ENCODE data around the gene ARRB1. TPM values are rescaled to one million over a fixed set of nuclear protein-coding genes. Genes with fewer than 3 reads are reported as not detected.
"Not testable (repeated sequence)": the region's sequence is repeated elsewhere in the genome, so short reads cannot be mapped to it uniquely, and the experiment has no call there.

Gene ARRB1
- total and polyA plus RNA-seq, 4 donors: 39.8 to 145 (median 55.2) TPM

- H3K27ac ChIP-seq (ENCODE audit: low read depth in 1 of 2, low read length in 1 of 2): peak overlapping the region in 1 of 2 donors; percentile 72
- no peak for TF ChIP-seq CTCF (IDR thresholded peaks at IDR 0.05; ENCODE audit: control extremely low read depth, extremely low read depth)
- H3K27me3 ChIP-seq (ENCODE audit: control insufficient read depth in 3 of 3, insufficient read depth in 3 of 3, low read length in 2 of 3): no peaks in the 10 kb centered on the region
- DNase-seq: no peak
- H3K4me1 ChIP-seq (ENCODE audit: control insufficient read depth in 5 of 5, insufficient read depth in 5 of 5, low read length in 5 of 5): peaks cover 0 to 6% (median 0%) of the 10 kb centered on the region in 5 donors
- 63 to 66% methylated on average over 7 of the region's 7 CpGs for WGBS, 2 donors
- H3K36me3 ChIP-seq (ENCODE audit: control insufficient read depth in 4 of 4, insufficient read depth in 4 of 4, low read length in 4 of 4): no peaks in the 10 kb centered on the region
- H3K9me3 ChIP-seq (ENCODE audit: control insufficient read depth in 4 of 4, insufficient read depth in 3 of 4, low read length in 3 of 4): no peaks in the 10 kb centered on the region
- peak; percentile 43 for ATAC-seq (ENCODE audit: insufficient read depth, low FRiP score)
- no peak overlapping the region for H3K9ac ChIP-seq (ENCODE audit: insufficient read depth in 1 of 2, low read length in 2 of 2)
- no peak overlapping the region for H3K4me3 ChIP-seq
Measured at GRCh38 chr11:75380716-75381420, 29.4 kb upstream of the ARRB1 start.

DNA sequence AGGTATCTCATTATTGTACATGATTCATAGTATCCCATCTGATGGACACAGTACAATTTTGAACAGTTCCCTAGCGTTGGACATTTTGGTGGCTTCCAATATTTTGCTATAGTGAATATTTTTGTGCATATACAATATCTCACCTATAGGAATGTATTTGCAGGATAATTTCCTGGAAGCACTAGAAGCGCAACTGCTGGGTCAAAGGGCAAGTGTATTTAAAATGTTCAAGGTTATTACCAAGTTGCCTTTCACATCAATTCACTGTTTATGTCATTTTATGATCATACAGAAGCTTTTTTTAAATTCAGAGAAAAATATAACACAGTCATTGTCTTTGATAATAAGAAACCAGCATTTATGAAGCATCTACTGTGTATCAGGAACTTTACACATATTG, 28.8 kb upstream of the ARRB1 start:
- no peaks in the 10 kb centered on the region for H3K9me3 ChIP-seq (ENCODE audit: control insufficient read depth in 4 of 4, insufficient read depth in 3 of 4, low read length in 3 of 4)
- ATAC-seq (ENCODE audit: insufficient read depth, low FRiP score) (no peak), DNase-seq (no peak)
- no peak for TF ChIP-seq CTCF (IDR thresholded peaks at IDR 0.05; ENCODE audit: control extremely low read depth, extremely low read depth)
- no peak overlapping the region for H3K27ac ChIP-seq (ENCODE audit: low read depth in 1 of 2, low read length in 1 of 2)
- H3K4me3 ChIP-seq: no peak overlapping the region
- H3K27me3 ChIP-seq (ENCODE audit: control insufficient read depth in 3 of 3, insufficient read depth in 3 of 3, low read length in 2 of 3): no peaks in the 10 kb centered on the region
- 92 to 97% methylated on average over 2 of the region's 2 CpGs for WGBS, 2 donors
- H3K4me1 ChIP-seq (ENCODE audit: control insufficient read depth in 5 of 5, insufficient read depth in 5 of 5, low read length in 5 of 5): peaks cover 0 to 6% (median 0%) of the 10 kb centered on the region in 5 donors
- no peak overlapping the region for H3K9ac ChIP-seq (ENCODE audit: insufficient read depth in 1 of 2, low read length in 2 of 2)
- H3K36me3 ChIP-seq (ENCODE audit: control insufficient read depth in 4 of 4, insufficient read depth in 4 of 4, low read length in 4 of 4): no peaks in the 10 kb centered on the region

GRCh38 chr11:75378776-75379175, 27.3 kb upstream of the ARRB1 start:
- not testable (repeated sequence) for H3K36me3 ChIP-seq (ENCODE audit: control insufficient read depth in 4 of 4, insufficient read depth in 4 of 4, low read length in 4 of 4); H3K9ac ChIP-seq (ENCODE audit: insufficient read depth in 1 of 2, low read length in 2 of 2); DNase-seq; H3K9me3 ChIP-seq (ENCODE audit: control insufficient read depth in 4 of 4, insufficient read depth in 3 of 4, low read length in 3 of 4); H3K27ac ChIP-seq (ENCODE audit: low read depth in 1 of 2, low read length in 1 of 2); H3K4me1 ChIP-seq (ENCODE audit: control insufficient read depth in 5 of 5, insufficient read depth in 5 of 5, low read length in 5 of 5); ATAC-seq (ENCODE audit: insufficient read depth, low FRiP score); H3K4me3 ChIP-seq; H3K27me3 ChIP-seq (ENCODE audit: control insufficient read depth in 3 of 3, insufficient read depth in 3 of 3, low read length in 2 of 3)
- WGBS, 2 donors: 83 to 93% methylated on average over 17 of the region's 17 CpGs

DNA sequence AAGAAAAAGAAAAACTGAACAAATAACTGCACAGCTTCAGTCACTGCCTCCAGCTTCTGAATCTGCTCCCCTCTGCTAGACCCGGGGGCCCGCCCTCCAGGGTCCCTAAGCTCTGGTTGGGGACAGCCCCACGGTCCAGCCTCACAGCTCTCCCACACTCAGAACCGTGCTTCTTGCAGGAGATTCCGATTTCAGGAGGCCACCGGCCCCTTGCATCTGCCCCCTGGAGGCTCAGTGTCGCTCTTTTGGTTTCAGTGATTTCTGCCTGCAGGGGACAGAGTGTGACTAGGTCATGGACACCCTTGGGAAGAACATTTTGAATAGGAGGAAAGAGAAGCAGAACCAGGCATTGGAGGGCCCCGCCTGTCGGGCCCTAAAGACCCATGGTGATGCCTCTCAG, 24.7 kb upstream of the ARRB1 start:
- Histone ChIP-seq H3K27me3 (ENCODE audit: control insufficient read depth in 3 of 3, insufficient read depth in 3 of 3, low read length in 2 of 3) (no peaks in the 10 kb centered on the region), H3K27ac (ENCODE audit: low read depth in 1 of 2, low read length in 1 of 2) (no peak overlapping the region), H3K4me1 (ENCODE audit: control insufficient read depth in 5 of 5, insufficient read depth in 5 of 5, low read length in 5 of 5) (peaks cover 0 to 10% (median 5%) of the 10 kb centered on the region in 5 donors), H3K9ac (ENCODE audit: insufficient read depth in 1 of 2, low read length in 2 of 2) (no peak overlapping the region), H3K4me3 (no peak overlapping the region), H3K9me3 (ENCODE audit: control insufficient read depth in 4 of 4, insufficient read depth in 3 of 4, low read length in 3 of 4) (peaks cover 0 to 2% (median 0%) of the 10 kb centered on the region in 4 donors), H3K36me3 (ENCODE audit: control insufficient read depth in 4 of 4, insufficient read depth in 4 of 4, low read length in 4 of 4) (no peaks in the 10 kb centered on the region)
- DNase-seq (no peak), ATAC-seq (ENCODE audit: insufficient read depth, low FRiP score) (no peak)
- 79 to 87% methylated on average over 9 of the region's 9 CpGs for WGBS, 2 donors
- no peak for TF ChIP-seq CTCF (IDR thresholded peaks at IDR 0.05; ENCODE audit: control extremely low read depth, extremely low read depth)
